SU-DHL-6 (cell line): ENCODE measurements around the gene SLC10A3.

Experiments
- H2AFZ ChIP-seq: fragments of 200-600 bp; sonication (generic); 2 replicates; pipeline ENCODE4 v1.6.1; 2014; ENCODE audit warnings: low read depth, mild to moderate bottlenecking, moderate library complexity, mixed read lengths, antibody characterized with exemption, low read length; ENCODE audit not compliant: severe bottlenecking
- H3F3A ChIP-seq: fragments of 200-600 bp; shearing (Covaris generic); 2 replicates; pipeline ENCODE4 v1.6.0; 2016; ENCODE audit warnings: antibody characterized with exemption, mild to moderate bottlenecking; ENCODE audit not compliant: insufficient read depth
- H3K27ac ChIP-seq: fragments of 200-600 bp; sonication (generic); 2 replicates; pipeline ENCODE4 v1.5.1; 2016; ENCODE audit warnings: low read depth, mild to moderate bottlenecking, low read length, moderate library complexity, mixed read lengths
- H3K27me3 ChIP-seq: fragments of 200-600 bp; sonication (generic), shearing (Covaris generic); 2 replicates; pipeline ENCODE4 v1.6.0; 2014; ENCODE audit warnings: mild to moderate bottlenecking, low read length
- H3K36me3 ChIP-seq: fragments of 200-600 bp; sonication (generic); 2 replicates; pipeline ENCODE4 v1.6.1; 2014; ENCODE audit warnings: mild to moderate bottlenecking, low read length, mixed read lengths
- H3K4me2 ChIP-seq: fragments of 300-600, 200-600 bp; shearing (Covaris generic), sonication (generic); 2 replicates; pipeline ENCODE4 v1.6.0; 2014; ENCODE audit warnings: low read length, low read depth, mild to moderate bottlenecking; ENCODE audit not compliant: poor library complexity, severe bottlenecking
- H3K4me3 ChIP-seq: fragments of 200-600 bp; sonication (generic); 2 replicates; pipeline ENCODE4 v1.5.1; 2014; ENCODE audit warnings: antibody characterized with exemption, low read length, mild to moderate bottlenecking, mixed read lengths; ENCODE audit not compliant: insufficient read depth, poor library complexity, severe bottlenecking
- H3K79me2 ChIP-seq: fragments of 200-600 bp; sonication (generic); 2 replicates; pipeline ENCODE4 v1.6.1; 2014; ENCODE audit warnings: mild to moderate bottlenecking, low read length, moderate library complexity; ENCODE audit not compliant: insufficient read depth
- H3K9ac ChIP-seq: fragments of 200-600 bp; sonication (generic); 2 replicates; pipeline ENCODE4 v1.7.0; 2014; ENCODE audit warnings: mild to moderate bottlenecking, low read length
- H3K9me2 ChIP-seq: fragments of 200-600 bp; sonication (generic); replicated peaks from 2 replicates; pipeline ENCODE4 v1.6.1; 2014; ENCODE audit warnings: low read length; ENCODE audit not compliant: insufficient read depth
- H3K9me3 ChIP-seq: fragments of 200-600 bp; sonication (generic); 2 replicates; pipeline ENCODE4 v1.6.1; 2014; ENCODE audit warnings: low read length, mixed read lengths; ENCODE audit not compliant: insufficient read depth
- H4K20me1 ChIP-seq: fragments of 200-600 bp; sonication (generic); 2 replicates; pipeline ENCODE4 v1.6.1; 2014; ENCODE audit warnings: low read depth, mild to moderate bottlenecking, antibody characterized with exemption, low read length, moderate library complexity, mixed read lengths
- EZH2phosphoT487 ChIP-seq: fragments of 200-600 bp; sonication (generic), shearing (Covaris generic); conservative IDR thresholded peaks from 2 replicates; pipeline ENCODE4 v1.6.1; 2018; ENCODE audit warnings: mild to moderate bottlenecking, antibody characterized with exemption, low read length, moderate library complexity, mixed read lengths
- TF ChIP-seq, protein P1 (sequence below): fragments of 200-600 bp; sonication (generic); IDR thresholded peaks from one replicate; pipeline ENCODE4 v1.5.1; 2017; ENCODE audit warnings: antibody characterized with exemption, mild to moderate bottlenecking, low read length, moderate library complexity; ENCODE audit not compliant: insufficient read depth, poor library complexity, severe bottlenecking

Gene SLC10A3

DNA sequence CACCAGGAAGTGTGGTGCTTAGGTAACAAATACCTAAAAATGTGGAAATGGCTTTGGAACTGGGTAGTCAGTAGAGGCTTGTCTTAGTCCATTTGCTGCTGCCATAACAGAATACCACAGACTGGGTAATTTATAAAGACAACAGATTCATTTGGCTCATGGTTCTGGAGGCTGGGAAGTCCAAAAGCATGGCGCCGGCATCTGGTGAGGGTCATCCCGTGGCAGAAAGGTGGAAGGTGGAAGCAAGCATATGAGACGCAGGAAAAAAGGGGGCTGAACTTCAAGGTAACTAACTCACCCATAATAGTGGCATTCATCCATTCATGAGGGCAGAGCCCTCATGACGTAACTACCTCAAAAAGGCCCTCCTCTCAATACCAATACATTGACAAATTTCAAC, 19.0 kb upstream of the SLC10A3 start:
- H3K27ac ChIP-seq = no peak overlapping the region
- H3K79me2 ChIP-seq = no peaks in the 10 kb centered on the region
- H3K9me2 ChIP-seq = no peaks in the 10 kb centered on the region
- no peak overlapping the region for H2AFZ ChIP-seq
- H3K9ac ChIP-seq = no peak overlapping the region
- no peaks in the 10 kb centered on the region for H4K20me1 ChIP-seq
- H3K27me3 ChIP-seq = no peaks in the 10 kb centered on the region
- no peak overlapping the region for H3K4me3 ChIP-seq
- H3K36me3 ChIP-seq = no peaks in the 10 kb centered on the region
- H3K9me3 ChIP-seq = no peaks in the 10 kb centered on the region
- no peaks in the 10 kb centered on the region for H3F3A ChIP-seq
- no peak overlapping the region for H3K4me2 ChIP-seq
- TF ChIP-seq EZH2phosphoT487 = no peak
- TF ChIP-seq, protein P1, sequence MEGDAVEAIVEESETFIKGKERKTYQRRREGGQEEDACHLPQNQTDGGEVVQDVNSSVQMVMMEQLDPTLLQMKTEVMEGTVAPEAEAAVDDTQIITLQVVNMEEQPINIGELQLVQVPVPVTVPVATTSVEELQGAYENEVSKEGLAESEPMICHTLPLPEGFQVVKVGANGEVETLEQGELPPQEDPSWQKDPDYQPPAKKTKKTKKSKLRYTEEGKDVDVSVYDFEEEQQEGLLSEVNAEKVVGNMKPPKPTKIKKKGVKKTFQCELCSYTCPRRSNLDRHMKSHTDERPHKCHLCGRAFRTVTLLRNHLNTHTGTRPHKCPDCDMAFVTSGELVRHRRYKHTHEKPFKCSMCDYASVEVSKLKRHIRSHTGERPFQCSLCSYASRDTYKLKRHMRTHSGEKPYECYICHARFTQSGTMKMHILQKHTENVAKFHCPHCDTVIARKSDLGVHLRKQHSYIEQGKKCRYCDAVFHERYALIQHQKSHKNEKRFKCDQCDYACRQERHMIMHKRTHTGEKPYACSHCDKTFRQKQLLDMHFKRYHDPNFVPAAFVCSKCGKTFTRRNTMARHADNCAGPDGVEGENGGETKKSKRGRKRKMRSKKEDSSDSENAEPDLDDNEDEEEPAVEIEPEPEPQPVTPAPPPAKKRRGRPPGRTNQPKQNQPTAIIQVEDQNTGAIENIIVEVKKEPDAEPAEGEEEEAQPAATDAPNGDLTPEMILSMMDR = no peak

- Histone ChIP-seq H3K9ac (no peak overlapping the region), H3K9me3 (no peaks in the 10 kb centered on the region), H3K4me2 (no peak overlapping the region), H4K20me1 (no peaks in the 10 kb centered on the region), H3K79me2 (no peaks in the 10 kb centered on the region), H3K27ac (no peak overlapping the region), H3K9me2 (no peaks in the 10 kb centered on the region), H3F3A (no peaks in the 10 kb centered on the region), H2AFZ (no peak overlapping the region), H3K27me3 (no peaks in the 10 kb centered on the region), H3K4me3 (no peak overlapping the region), H3K36me3 (no peaks in the 10 kb centered on the region)
- TF ChIP-seq, protein P1 = no peak
- TF ChIP-seq EZH2phosphoT487 = no peak
These were observed 17.9 kb upstream of the SLC10A3 start for GRCh38 chrX:154508384-154508745.

- H3K4me3 ChIP-seq = no peak overlapping the region
- H3F3A ChIP-seq = no peaks in the 10 kb centered on the region
- no peaks in the 10 kb centered on the region for H3K9me3 ChIP-seq
- no peaks in the 10 kb centered on the region for H4K20me1 ChIP-seq
- no peak overlapping the region for H3K9ac ChIP-seq
- H3K27me3 ChIP-seq = no peaks in the 10 kb centered on the region
- H3K79me2 ChIP-seq = no peaks in the 10 kb centered on the region
- H3K9me2 ChIP-seq = no peaks in the 10 kb centered on the region
- TF ChIP-seq EZH2phosphoT487 = no peak
- TF ChIP-seq, protein P1 = no peak
- no peaks in the 10 kb centered on the region for H3K36me3 ChIP-seq
- no peak overlapping the region for H2AFZ ChIP-seq
- no peak overlapping the region for H3K4me2 ChIP-seq
- H3K27ac ChIP-seq = no peak overlapping the region
These were observed 17.4 kb upstream of the SLC10A3 start for GRCh38 chrX:154507673-154508383.
